Esophagus squamous epithelium (tissue), 4 donors: ENCODE data around the gene PLCB1.

ENCODE experiments used
- CTCF ChIP-seq, 6 experiments: fragments of 450-650 bp in 4 of 6; fragments of 200-600 bp in 2 of 6; sonication (generic) in 2 of 6; IDR thresholded peaks; one replicate each; pipeline ENCODE4 v1.5.1; 2016 to 2019; ENCODE audit warnings: antibody characterized with exemption in 6 of 6, mild to moderate bottlenecking in 4 of 6, moderate library complexity in 4 of 6
- POLR2A ChIP-seq, 4 donors: fragments of 450-650 bp; IDR thresholded peaks; one replicate each; pipeline ENCODE4 v1.6.1; 2017; ENCODE audit warnings: antibody characterized with exemption in 4 of 4, mild to moderate bottlenecking in 4 of 4, moderate library complexity in 3 of 4

GRCh38 chr20:8219403-8219802 lies 87.3 kb downstream of the PLCB1 start:
- TF ChIP-seq CTCF (IDR thresholded peaks at IDR 0.05): no peak
- no peak for TF ChIP-seq POLR2A (IDR thresholded peaks at IDR 0.05)
